ENCODE data around the gene GABRB3.

Gene GABRB3

DNA sequence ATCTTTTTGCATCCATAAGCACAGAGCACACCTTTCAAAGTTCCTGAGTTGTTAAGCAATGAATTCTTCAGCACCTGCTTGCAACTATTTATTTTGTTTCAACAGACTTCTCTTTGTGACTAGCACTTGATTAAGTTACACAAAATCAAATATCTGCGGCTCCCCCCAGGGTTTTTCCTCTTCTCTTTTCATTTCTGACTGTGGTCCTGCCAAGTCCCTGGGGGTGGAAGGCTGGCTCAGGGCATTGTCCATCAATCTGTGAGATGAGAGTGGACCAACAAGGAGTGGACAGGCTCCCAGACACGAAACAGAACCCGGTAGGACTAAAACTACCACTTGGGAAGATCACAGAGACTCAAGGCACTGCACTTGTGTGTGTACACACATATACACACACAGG is 96.8 kb downstream of the GABRB3 start:
- no peak for DNase-seq (ENCODE audit: low read depth)

DNA sequence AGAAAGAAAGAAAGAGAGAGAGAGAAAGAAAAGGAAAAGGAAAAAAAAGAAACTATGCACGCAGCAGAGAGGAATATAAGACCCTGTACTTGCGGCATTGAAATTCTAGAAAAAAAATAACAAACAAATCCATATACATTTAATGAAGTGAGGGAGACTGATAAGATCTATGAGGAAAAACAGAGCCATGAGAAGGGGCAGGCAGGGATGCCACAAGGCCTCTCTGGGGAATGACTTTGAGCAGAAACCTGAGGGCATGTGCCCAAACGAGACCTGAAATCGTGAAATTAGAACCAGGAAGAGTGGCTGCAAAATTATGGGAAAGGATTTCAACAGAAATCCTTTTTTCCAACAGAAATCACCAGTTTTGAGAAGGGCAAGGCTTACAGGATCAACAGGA is 98.4 kb downstream of the GABRB3 start:
- DNase-seq (ENCODE audit: low read depth): no peak

DNA sequence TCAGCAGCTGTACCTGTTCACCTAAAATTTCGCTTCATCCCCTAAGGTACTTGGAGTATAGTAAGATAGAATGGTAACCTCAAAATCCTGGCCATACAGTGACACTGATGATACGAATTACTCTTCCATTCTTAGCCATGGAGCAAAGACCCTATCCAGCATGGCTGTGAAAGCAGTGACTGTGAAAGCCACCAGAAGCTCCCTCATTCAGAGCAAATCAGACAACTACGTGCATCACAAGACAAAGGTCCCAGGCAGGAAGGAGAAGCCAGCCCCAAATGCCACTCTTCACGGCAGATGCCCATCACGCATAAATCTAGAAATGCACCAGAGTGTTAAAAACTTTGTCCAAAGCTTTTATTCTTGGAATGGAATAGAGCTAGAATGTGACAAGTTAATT is 99.4 kb downstream of the GABRB3 start:
- DNase-seq (ENCODE audit: low read depth): no peak

DNA sequence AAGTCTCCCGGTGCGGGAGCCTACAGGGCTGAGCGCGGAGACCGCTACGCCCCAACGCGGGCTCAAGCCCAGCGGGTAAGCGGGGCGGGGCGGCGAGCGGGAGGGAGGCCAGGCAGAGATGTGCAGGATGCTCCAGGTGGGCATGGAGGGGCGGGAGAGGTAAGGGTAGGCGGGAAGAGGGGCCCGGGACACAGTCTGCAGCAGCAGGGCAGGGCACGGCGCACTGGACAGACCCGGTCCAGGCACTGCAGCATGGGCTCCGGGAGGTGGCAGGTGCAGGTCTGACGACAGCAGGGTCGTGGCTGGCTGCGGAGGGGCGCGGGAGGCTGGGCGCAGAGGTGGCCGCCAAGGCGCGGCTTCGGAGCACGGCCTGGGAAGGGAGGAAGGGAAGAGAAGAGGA is 102.8 kb downstream of the GABRB3 start:
- no peak for DNase-seq (ENCODE audit: low read depth)

DNA sequence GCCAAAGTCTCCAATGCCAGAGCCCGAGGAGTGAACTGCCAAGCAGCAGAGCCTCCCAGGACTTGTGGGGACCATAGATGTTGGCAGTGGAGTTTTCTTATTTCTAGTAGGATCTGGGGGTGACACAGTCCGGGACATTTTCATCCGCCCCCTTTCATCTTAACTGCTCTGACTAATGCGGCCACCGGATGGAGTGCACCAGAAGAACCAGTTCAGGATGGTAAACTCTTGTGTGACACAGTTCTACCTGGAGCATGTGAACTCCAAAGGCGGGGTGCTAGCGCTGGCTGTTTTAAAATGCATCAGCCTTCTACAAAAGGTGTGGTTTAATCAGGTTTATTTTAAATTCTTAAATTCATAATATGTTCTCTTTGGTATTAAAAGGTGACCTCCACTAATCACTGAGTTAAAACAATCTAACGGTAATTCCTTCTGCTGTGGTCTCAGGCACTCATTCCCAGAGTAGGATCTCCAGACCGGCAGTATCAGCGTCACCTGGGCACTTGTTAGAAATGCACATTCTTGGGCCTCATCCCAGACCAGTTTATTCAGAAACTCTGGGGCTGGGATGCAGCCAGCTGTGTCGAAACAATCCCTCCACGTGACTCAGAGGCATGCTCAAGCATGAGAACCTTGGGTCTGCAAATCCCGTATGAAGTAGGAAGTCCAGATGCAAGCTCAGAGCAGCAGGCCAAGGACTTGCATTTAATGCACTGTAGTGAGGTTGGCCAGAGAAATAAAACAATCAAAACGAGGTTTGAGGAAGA is 105.5 kb downstream of the GABRB3 start:
- DNase-seq (ENCODE audit: low read depth): no peak

DNA sequence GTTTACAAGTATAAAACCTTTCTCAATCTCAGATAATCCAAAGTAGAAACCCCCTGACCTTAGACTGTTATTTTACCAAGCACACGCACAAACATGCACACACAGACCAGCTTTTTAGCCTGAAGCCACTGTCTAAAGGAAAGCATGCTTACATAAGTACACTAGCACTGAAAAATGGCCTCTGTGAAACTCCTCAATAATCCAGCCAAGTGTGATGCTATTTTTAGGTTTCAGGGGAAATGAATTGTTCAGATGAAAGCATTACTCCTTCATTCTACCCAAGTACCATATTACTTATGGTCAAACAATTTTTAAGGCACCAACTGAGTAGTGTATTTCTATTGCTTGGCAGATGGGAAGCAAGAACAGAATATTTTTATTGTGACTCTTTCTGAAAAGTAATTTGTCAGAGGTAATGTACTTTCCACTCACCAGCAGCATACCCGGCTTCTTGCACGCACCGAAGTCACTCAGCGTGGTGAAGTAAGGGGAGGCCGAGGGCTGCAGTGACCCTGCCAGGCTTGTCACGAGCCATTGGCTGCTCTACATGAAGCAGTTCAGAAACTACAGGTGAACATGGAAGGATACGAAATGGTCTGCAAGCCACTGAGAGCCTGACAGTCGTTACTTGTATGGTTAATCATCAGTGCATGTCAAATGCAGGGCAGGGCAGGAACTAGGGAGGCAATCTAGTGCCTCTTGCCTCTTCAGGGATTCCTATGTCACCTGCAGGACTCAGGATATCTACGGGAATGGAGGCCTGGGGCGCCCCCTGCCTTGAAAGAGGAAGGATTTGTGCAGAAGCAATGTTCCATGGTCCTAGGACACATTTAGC is 106.7 kb downstream of the GABRB3 start:
- no peak for DNase-seq (ENCODE audit: low read depth)

DNA sequence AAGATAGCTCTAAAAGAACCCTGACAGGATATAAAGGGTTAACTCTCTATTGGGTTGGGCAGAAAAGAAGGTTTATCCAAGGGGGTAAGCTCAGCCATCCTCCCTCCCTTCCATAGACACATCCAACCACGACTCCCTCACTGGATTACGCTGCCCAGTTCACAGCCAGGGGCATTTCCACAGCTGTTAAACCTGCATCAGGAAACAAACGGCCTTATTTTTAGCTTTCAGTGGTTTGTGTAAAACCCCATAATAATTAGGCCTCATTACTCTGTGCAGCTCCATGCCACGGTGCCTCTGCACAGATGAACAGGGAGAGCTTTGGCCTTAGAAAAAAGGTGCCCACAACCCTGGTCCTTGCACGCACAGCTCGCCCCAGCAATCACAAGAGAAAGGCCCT is 110.6 kb downstream of the GABRB3 start:
- DNase-seq (ENCODE audit: low read depth): no peak

DNA sequence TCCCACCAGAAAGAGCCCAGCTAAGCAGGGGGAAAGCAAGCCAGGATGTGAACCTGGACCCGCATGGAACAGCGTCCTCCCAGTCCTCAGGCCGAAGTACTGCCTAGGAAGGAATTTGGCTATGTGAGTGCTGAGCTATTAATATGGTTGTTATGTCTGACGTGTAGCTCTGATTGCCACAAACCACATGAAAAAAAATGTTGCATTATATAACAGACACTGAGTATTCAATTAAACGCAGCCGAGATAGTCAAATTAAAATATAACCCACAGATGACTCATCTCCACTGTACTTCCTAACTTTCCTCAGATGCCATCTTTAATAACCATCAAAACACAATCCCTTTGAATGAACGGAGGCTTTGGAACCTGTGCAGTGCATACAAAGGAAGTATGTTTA is 111.1 kb downstream of the GABRB3 start:
- no peak for DNase-seq (ENCODE audit: low read depth)

DNA sequence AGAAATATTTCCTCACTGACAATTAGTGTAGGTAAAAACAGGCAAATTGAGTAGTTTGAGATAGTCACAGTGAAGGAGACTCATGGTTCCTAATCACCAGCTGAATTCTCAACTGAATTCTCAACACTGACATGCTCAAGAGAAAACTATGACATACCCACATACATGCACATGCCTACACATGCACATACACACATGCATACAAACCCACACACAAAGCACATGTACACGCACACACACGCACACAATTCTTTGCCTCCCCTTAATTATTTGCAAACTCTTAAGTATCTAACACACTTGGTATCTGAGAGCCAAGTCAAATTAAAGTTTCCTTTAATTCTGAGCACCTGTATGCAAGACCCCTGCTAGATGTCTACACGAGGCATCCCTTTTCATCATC is 111.8 kb downstream of the GABRB3 start:
- no peak for DNase-seq (ENCODE audit: low read depth)

DNA sequence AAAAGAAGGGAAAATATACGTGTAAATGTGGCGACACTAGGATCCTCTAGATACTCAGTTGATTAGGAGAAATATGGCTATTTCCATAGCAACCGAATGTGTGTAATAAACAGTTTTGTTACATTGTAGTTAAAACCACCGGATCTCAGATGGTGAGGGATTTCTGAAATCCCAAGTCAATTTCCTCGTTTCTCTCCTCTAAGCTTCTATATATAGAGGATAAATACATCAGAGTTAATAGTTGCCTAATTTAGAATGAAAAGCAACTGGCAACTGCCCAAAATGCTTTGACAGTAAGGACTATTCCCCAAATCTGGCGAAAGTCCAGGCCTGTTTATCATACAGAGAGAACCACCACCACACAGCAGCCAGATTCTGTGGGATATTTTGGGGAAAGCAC is 112.6 kb downstream of the GABRB3 start:
- no peak for DNase-seq (ENCODE audit: low read depth)

DNA sequence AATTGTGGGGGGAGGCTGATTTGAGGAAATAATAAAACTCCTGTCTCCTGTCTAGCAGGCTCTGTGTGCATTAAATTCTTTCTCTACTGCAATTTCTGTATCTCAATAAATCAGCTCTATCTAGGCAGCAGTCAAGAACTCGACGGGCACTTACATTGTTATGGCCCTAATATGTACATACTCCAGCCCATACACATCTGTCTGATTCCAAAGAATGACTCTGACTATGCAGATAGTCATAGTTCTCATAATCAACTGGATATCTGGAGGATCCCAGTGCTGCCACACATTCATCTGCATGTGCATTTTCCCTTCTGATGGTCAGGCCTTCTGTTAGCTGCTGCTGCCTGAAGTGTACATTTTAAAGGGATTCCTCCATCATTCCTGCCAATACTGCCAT is 114.6 kb downstream of the GABRB3 start:
- DNase-seq (ENCODE audit: low read depth): no peak

DNA sequence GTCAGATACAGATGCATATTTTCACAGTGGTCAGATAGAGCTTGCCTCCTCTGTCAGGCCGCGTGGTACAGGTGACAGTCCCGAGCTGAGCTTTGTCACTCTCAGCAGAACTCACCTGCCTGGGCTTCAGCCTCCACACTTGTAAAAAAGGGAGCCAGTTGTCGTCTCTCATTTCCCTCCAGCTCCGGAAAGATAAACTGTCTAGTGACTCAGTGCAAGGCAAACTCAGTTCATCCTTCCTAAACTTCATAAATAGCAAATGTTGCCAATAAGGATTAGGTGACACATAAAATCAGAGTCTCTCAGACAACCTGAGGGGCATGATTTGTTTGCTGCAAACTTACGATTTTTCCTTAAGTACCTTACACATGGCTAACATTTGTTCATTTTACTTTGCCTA is 116.8 kb downstream of the GABRB3 start:
- no peak for DNase-seq (ENCODE audit: low read depth)

DNA sequence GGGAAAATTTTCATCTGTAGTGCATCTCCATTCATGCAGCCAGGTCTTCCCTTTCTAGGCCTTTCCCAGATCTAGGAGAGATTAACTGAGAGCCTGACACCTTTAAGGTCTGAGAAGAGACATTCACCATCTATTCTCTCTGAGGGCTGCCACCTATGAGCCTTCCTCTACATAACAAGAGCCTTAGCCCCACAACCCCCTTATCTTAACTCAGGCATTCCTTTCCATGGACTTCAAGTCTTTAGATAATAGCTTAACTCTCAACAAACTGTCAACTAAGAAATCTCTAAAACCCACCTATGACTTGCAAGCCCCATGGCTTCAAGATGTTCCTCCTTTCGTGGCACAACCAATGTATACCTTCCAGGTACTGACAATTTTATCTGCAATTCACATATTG is 121.0 kb downstream of the GABRB3 start:
- no peak for DNase-seq (ENCODE audit: low read depth)

DNA sequence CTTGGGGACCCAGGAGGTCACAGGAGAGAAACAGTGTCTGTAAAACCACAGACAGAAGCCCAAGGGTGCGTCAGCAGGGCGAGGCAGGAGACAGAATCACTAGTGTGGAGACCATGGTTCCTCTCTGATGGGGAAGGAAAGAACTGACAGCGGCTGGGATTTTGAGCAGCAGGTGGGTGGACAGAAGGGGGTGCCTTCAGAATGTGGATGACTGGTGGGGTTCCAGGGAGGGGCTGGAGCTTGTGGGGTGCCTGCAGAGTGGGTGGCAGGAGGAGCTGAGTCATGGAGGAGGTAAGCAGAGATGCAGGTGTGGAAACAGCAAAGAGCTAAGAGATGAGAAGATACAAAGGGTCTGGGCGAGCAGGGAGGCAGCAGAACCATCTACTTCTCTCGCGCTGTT is 124.2 kb downstream of the GABRB3 start:
- DNase-seq (ENCODE audit: low read depth): no peak

DNA sequence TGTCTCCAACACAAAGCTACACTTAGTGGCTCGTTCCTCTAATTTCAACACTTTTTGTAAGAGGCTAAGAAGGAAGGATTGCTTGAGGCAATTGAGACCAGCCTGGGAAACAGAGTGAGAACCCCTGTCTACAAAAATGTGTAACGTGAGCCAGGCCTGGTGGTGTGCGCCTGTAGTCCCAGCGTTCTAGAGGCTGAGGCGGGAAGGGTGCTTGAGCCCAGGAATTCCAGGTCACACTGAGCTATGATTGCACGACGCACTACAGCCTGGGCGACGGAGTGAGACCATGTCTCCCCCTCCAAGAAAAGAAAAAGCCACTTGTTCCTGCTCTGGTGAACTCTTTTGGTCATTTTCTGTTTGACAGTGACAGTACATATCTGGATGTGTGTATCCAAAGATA is 127.9 kb downstream of the GABRB3 start:
- no peak for DNase-seq (ENCODE audit: low read depth)

DNA sequence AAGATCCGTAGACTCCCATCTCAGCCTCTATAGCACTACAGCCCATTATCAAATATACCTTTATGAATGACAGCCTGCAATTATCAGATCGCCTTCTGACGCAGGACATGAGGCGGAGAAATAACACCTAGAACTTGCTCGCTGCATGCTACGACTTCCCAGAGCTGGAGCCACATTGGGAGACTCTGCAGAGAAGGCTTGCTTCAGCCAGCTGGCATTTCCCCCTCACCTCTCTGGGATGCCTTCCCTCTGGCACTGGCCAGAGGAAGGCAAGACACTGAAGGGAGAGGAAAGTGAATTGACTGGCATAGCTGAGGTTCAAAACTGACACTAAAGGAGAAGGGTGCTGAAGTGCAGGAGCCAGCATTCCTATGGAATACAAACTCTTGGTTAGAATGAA is 131.7 kb downstream of the GABRB3 start:
- no peak for DNase-seq (ENCODE audit: low read depth)

DNA sequence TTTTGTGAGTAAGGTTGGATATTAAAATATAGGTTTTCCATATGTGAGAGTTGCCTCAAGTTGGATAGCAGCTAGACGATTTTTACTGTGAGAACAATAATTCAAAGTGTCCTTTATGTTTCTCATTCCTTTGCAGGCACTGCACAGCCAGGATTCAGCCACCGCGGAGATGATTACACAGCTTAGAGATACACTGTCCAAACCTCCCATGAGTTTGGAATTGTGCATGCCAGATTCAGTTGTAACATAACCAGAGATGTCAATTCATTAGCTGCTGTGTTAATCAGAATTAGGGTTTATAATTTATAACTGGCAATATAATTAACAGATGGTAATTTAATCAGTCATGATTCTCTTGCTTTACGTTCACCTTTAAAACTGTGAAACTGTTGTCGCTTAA is 132.3 kb downstream of the GABRB3 start:
- DNase-seq (ENCODE audit: low read depth): no peak

DNA sequence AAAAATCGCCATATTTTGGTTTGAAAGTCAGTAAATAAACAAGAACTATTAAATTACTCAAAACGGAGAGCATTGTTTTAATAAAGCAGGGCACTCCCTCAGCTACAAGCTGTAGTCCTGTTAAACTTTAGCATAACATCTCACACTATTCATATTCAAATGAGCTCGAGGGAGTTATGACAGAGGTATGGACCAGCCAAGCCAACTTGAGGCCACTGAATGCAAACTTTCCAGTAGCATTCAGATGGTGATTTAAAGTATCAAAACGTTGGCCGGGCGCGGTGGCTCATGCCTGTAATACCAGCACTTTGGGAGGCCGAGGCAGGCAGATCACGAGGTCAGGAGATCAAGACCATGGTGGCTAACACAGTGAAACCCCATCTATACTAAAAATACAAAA is 132.9 kb downstream of the GABRB3 start:
- DNase-seq (ENCODE audit: low read depth): no peak

DNA sequence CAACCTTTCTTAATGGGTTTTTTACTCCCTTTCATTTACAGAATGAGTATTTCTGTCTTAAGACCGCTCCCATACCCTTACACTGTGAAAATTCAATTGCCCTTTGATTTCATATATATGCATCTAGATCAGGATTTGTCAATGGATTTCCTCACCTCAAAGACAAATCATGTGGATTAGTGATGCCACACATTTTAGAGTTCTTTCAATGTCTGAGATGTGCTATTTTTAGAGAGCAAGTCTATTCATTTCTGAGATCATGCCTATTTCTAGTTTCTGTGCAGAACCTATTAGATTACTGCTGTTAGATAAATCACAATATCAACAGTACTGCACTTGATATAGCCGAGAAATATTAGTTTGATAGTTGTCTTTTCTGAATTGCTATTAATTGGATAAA is 137.3 kb downstream of the GABRB3 start:
- no peak for DNase-seq (ENCODE audit: low read depth)

DNA sequence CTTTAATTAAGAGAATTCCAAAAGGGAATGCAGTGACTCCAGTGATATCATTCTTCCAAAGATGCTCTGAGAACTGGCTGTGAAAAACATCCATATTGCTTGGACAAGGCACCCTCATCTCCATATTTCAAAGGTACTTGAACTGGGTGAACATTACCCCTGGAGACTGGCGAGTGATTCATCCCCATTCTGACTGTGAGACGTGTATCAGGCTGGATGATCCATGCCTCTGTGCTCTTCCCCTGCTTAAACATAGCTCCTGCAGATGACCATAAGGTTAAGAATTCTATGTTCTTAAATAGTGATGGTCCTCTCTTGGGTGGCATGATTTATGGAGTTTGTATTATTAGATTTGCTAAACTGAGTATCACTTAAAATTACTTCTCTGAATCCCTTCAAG is 137.8 kb downstream of the GABRB3 start:
- DNase-seq (ENCODE audit: low read depth): no peak

DNA sequence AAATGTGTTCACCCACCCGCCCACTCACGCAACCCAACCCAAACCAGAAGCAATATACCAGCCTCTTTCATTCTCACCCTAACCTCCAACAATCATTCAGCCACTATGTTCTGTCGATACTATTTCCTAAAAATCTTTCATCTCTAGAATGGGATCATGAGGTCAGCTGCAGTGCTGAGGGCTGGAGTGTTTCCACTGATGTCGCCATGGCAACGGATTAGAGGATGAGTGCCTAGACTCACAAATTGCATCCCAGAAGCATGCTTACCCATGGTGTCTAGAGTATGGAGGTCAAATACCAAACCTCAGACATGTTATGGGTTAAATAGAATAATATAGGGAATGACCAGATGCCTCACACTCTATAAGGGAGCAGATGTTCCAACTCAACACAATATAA is 138.5 kb downstream of the GABRB3 start:
- no peak for DNase-seq (ENCODE audit: low read depth)

DNA sequence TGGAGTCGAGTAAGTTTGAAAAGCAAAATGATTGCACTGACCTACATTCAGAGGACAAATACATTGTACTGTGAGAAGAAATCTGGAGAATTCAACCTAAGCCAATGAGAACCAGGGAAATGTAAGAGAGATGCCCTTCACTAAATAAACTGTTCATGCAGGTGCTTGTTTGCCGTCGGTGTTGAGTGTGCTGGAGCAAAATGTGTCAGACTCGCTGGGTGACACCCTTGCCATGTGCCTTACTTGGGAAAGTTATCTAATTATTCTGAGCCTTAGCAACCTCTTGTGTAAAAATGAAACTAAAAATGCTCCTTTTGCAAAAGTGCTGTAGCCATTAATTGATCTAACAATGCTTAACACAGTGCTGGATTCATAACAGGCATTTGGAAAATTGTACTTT is 140.4 kb downstream of the GABRB3 start:
- DNase-seq (ENCODE audit: low read depth): no peak

DNA sequence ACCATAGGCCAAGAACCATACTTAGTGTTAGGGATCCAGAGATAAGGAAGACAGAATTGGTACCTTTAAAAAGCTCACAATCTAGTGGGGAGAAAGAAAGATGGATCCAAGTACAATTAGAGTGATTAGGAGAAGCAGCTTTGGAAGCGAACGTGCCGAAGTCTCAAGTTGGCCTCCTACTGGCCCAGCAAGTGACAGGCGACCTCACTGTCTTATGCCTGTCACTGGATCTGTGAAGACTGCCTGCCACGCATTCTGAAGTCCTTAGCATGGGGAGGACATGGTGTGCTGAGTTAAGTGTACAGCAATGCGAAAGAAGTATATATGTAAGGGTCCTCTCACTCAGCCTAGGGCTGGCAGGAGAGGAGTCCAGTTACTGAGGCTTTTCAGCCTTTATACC is 141.0 kb downstream of the GABRB3 start:
- DNase-seq (ENCODE audit: low read depth): no peak

DNA sequence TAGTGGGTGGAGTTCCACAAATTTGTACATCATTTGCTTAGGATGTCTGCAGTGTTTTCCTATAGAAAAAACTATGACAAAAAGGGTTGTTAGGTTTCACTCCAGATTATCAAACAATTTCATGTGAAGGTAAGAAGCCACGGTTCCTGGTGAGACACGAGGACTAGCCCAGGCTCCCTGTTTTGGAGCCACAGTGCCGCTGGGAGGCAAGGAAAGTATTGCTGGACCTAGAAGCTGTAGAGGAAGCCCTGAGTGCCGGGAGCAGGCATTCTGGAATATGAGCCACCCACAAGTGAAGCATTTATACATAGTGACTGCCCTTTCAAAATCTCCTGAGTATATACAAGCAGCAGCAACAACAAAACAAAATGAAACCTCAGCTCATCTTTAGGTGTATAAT is 142.0 kb downstream of the GABRB3 start:
- DNase-seq (ENCODE audit: low read depth): no peak
